ENCODE results near the gene TXN.

Gene TXN

GRCh38 chr9:110258690-110259091, 2.4 kb upstream of the TXN start:
- peak overlapping the region; percentile 72; the same call in 1 of the 2 replicates for H3K4me3 ChIP-seq (ENCODE audit: low read depth, low read length)
- no peak for DNase-seq (ENCODE audit: low read depth)
- TF ChIP-seq CTCF (IDR thresholded peaks at IDR 0.05; ENCODE audit: low read depth, low read length, missing control alignments), result no peak

- no peak for TF ChIP-seq CTCF (IDR thresholded peaks at IDR 0.05; ENCODE audit: low read depth, low read length, missing control alignments)
- no peak for DNase-seq (ENCODE audit: low read depth)
- peak overlapping the region; percentile 72 for H3K4me3 ChIP-seq (ENCODE audit: low read depth, low read length)
Observed at GRCh38 chr9:110257956-110258355, 1.6 kb upstream of the TXN start.

- DNase-seq (ENCODE audit: low read depth), result no peak
- TF ChIP-seq CTCF (IDR thresholded peaks at IDR 0.05; ENCODE audit: low read depth, low read length, missing control alignments), result no peak
- peak overlapping the region; percentile 72 for H3K4me3 ChIP-seq (ENCODE audit: low read depth, low read length)
Observed at GRCh38 chr9:110257097-110257841, 962 bp upstream of the TXN start.

GRCh38 chr9:110255463-110256379, 586 bp downstream of the TXN start:
- no peak for DNase-seq (ENCODE audit: low read depth)
- TF ChIP-seq CTCF (IDR thresholded peaks at IDR 0.05; ENCODE audit: low read depth, low read length, missing control alignments), result no peak
- H3K4me3 ChIP-seq (ENCODE audit: low read depth, low read length), result peak overlapping the region; percentile 72

GRCh38 chr9:110255034-110255462, 1.3 kb downstream of the TXN start:
- no peak for TF ChIP-seq CTCF (IDR thresholded peaks at IDR 0.05; ENCODE audit: low read depth, low read length, missing control alignments)
- no peak for DNase-seq (ENCODE audit: low read depth)

DNA sequence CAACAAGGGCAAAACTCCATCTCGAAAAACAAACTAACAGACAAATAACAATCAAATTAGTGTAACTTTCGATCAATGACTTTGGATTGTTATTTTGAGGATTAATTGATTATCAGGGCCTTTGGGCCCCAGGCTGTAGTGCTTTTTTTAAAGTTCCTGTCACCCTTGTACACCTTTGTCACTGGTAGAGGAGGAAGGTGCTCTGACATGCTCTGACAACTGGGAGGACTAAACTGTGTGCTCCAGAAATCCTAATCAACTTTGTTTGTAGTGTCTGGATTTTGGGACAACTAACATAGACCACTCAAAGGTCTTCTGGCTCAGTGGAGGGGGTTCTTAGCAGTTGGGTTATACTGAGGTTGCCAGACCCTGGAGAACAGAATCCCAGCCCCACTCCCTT, 1.8 kb downstream of the TXN start:
- peak overlapping the region; percentile 72 for H3K4me3 ChIP-seq (ENCODE audit: low read depth, low read length)
- DNase-seq (ENCODE audit: low read depth), result no peak

More at GRCh38 chr9:110255034-110255462, 1.3 kb downstream of the TXN start:
- peak overlapping the region; percentile 72 for H3K4me3 ChIP-seq (ENCODE audit: low read depth, low read length)

More for the DNA sequence above, 1.8 kb downstream of the TXN start:
- TF ChIP-seq CTCF (IDR thresholded peaks at IDR 0.05; ENCODE audit: low read depth, low read length, missing control alignments), result no peak

Measured in GM12864 (cell line).